Fibroblast of villous mesenchyme (primary cell): ENCODE results near the gene OPN1MW3. TPM values are rescaled to one million over a fixed set of nuclear protein-coding genes. Genes with fewer than 3 reads are reported as not detected.

Experiments used
- DNase-seq: peaks from one replicate; pipeline ENCODE4 v3.0.0-alpha.2; 2010; ENCODE audit warnings: low read depth
- H3K4me3 ChIP-seq: 2 replicates; pipeline ENCODE4 v1.5.1; 2011; ENCODE audit warnings: low read depth, mild to moderate bottlenecking, low read length
- total RNA-seq: library from RNA; depleted of rRNA; stranded (reverse); fragments of >200 nt; gene quantifications from 2 replicates; pipeline ENCODE4 v1.2.3, GENCODE V29; 2012
- TF ChIP-seq, protein P1 (sequence below): IDR thresholded peaks from 2 replicates; pipeline ENCODE4 v1.5.1; 2012; ENCODE audit warnings: low read depth, mild to moderate bottlenecking, low read length; ENCODE audit not compliant: insufficient read depth

Gene OPN1MW3
- total RNA-seq, 1 donor: not detected

DNA sequence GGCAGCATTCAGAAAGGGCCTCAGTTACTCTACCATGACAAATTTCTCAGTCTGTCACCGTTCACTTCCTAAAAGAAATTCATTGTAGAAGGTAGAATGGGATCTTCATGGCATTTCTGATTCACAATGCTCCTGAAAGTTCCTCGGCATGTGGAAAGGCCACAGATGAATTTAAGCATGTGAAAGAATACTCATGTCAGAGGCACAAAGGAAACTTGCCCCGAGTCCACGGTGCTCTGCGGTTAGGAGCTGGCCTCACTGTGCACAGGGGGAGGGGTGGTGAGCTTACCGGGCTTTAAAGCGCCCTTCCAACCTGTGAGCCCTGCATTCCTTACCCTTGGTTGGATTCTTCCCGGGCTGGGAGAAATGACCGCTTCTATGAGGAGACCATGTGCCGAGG, 47.5 kb downstream of the OPN1MW3 start:
- no peak overlapping the region for H3K4me3 ChIP-seq
- DNase-seq: no peak
- TF ChIP-seq, protein P1, sequence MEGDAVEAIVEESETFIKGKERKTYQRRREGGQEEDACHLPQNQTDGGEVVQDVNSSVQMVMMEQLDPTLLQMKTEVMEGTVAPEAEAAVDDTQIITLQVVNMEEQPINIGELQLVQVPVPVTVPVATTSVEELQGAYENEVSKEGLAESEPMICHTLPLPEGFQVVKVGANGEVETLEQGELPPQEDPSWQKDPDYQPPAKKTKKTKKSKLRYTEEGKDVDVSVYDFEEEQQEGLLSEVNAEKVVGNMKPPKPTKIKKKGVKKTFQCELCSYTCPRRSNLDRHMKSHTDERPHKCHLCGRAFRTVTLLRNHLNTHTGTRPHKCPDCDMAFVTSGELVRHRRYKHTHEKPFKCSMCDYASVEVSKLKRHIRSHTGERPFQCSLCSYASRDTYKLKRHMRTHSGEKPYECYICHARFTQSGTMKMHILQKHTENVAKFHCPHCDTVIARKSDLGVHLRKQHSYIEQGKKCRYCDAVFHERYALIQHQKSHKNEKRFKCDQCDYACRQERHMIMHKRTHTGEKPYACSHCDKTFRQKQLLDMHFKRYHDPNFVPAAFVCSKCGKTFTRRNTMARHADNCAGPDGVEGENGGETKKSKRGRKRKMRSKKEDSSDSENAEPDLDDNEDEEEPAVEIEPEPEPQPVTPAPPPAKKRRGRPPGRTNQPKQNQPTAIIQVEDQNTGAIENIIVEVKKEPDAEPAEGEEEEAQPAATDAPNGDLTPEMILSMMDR: no peak

DNA sequence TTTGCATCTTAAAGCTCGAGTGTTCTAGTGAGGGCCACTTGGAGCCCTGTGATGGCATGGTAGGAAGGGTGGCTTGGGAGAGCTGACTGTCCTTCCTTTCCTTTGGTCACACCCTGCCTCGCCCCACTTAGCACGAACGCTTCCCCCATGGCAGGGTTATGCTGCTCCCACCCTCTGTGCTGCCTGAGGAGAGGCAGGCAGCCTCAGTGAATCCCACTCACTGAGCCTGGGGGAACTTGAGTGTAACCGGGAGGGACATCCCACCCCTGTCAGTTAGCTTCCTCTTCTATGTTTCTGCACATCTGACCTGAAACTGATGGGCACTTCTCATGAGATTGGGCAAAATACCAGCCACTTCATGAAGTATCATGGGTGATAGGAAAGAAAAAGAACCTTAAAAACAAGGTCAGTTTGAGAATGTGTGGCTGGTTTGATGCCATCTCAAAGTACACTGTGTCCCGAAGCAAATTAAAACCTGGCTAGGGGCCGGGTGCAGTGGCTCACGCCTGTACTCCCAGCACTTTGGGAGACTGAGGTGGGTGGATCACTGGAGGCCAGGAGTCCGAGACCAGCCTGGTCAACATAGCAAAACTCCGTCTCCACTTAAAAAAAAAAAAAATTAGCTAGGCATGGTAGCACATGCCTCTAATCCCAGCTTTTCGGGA, 48.3 kb downstream of the OPN1MW3 start:
- TF ChIP-seq, protein P1: no peak

DNA sequence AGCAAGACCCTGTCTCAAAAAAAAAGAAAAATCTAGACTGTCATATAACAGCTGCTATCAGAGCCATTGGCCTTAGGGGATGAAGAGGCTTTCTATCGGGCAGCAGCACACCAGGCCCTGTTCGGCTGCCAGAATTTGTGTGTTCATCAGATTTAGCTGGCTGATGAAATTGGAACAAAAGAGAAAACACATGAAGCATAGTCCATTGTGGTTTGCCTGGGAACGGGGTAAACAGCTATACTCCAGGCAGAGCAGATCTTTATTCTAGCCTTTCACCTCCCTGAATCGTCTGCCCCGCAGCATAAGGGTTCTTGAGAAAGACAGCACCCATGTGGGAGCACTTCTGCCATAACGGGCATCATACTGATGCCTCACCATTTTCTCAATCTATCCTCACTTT, 49.8 kb downstream of the OPN1MW3 start:
- TF ChIP-seq, protein P1: no peak
- DNase-seq: no peak
- no peak overlapping the region for H3K4me3 ChIP-seq

More for the DNA sequence above, 48.3 kb downstream of the OPN1MW3 start:
- no peak overlapping the region for H3K4me3 ChIP-seq
- no peak for DNase-seq

DNA sequence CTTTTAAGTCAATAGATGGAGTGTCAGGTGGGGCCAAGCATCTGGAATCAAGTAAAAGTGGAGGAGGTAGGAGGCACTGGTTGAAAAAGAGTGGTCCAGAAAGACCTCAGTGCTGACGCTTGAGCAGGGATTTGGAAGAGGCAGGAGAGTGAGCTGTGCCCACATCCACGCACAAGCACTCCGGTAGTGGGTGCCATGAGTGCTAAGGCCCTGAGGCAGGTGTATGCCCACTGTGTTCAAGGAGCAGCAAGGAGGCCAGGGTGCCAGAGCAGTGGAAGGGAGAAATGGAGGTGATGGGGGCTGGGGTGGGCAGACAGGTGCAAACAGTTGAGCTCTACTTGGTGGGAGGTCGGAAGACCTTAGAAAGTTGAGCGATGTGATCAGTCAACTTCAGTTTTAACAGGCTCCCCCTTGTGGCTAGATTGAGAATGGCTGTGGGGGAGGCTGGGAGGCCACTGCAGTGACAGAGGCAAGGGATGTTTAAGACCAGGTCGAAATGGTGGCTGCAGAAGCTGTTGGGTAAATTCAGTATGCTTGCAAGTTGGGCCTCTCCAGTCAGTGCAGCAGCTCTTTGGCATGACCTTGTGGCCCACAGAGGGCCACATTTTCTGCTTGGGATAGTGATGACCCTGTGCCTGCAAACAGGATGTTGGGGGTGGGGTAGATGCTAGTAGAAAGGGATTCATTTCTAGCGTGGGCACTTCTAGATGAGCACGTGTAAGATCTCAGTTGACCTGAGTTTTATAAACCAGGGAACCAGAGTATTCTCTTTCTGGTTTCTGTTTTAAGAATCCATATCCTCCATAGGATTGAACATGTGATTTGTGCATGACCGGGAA, 50.9 kb downstream of the OPN1MW3 start:
- TF ChIP-seq, protein P1: peak; percentile 72
- no peak overlapping the region for H3K4me3 ChIP-seq
- peak; percentile 43 for DNase-seq

GRCh38 chrX:154309041-154309775, 51.8 kb downstream of the OPN1MW3 start:
- H3K4me3 ChIP-seq: no peak overlapping the region
- DNase-seq: no peak
- TF ChIP-seq, protein P1: no peak

GRCh38 chrX:154310616-154311536, 53.5 kb downstream of the OPN1MW3 start:
- no peak overlapping the region for H3K4me3 ChIP-seq
- no peak for DNase-seq
- TF ChIP-seq, protein P1: no peak
